B cell (primary cell): ENCODE results near the gene NRIP3. TPM values are rescaled to one million over a fixed set of nuclear protein-coding genes. Genes with fewer than 3 reads are reported as not detected.

Experiments used
- ATAC-seq: fragments of 200-7000 bp; cut with Tn5 transposase; one replicate; pipeline ENCODE4 v1.10.0; 2021; ENCODE audit warnings: low read depth, mild to moderate bottlenecking, moderate number of reproducible peaks, moderate library complexity
- CTCF ChIA-PET: fragments of 350-600 bp; sonication (Branson Sonifier 250); formaldehyde crosslinking; loops from one replicate; lab custom pipeline; 2021; ENCODE audit warnings: antibody characterized with exemption, inconsistent platforms; lab: Charles Lee
- POLR2A ChIA-PET: fragments of 350-600 bp; sonication (Branson Sonifier 250); formaldehyde crosslinking; loops from one replicate; lab custom pipeline; 2021; ENCODE audit warnings: antibody characterized with exemption; lab: Charles Lee
- DNase-seq: peaks from one replicate; pipeline ENCODE4 v3.0.0; 2013
- H2AFZ ChIP-seq: 2 replicates; pipeline ENCODE4 v1.6.1; 2012; ENCODE audit warnings: mild to moderate bottlenecking, low read depth, low read length; ENCODE audit not compliant: insufficient read depth, poor library complexity, severe bottlenecking
- H3K27ac ChIP-seq, 2 donors: 1 replicate in 1 of 2; 2 replicates in 1 of 2; pipeline ENCODE4 v1.5.1; 2012 to 2013; ENCODE audit warnings: low read length in 2 of 2, mild to moderate bottlenecking in 2 of 2, moderate library complexity in 1 of 2
- H3K27me3 ChIP-seq, 4 experiments: fragments of 200-600 bp in 1 of 4; sonication (generic) in 1 of 4; replicated peaks in 1 of 4; 1 replicate in 2 of 4; 2 replicates in 2 of 4; pipeline versions ENCODE4 v1.6.1 to v1.7.0; 2013 to 2016; ENCODE audit warnings: low read length in 3 of 4, mild to moderate bottlenecking in 2 of 4, mixed read lengths in 1 of 4, moderate library complexity in 1 of 4; ENCODE audit not compliant: insufficient read depth in 4 of 4, control insufficient read depth in 3 of 4; ENCODE audit errors: control extremely low read depth in 1 of 4
- H3K36me3 ChIP-seq, 2 experiments: replicated peaks in 1 of 2; 1 replicate in 1 of 2; 2 replicates in 1 of 2; pipeline versions ENCODE4 v1.6.1 to v1.7.1; 2013; ENCODE audit warnings: low read length in 1 of 2; ENCODE audit not compliant: insufficient read depth in 2 of 2, control insufficient read depth in 1 of 2; ENCODE audit errors: control extremely low read depth in 1 of 2, extremely low read depth in 1 of 2
- H3K4me1 ChIP-seq, 2 donors: fragments of 200-600 bp in 1 of 2; sonication (generic) in 1 of 2; 1 replicate in 1 of 2; 2 replicates in 1 of 2; pipeline versions ENCODE4 v1.5.1 to v1.6.1; 2013 to 2017; ENCODE audit warnings: low read length in 2 of 2; ENCODE audit not compliant: control insufficient read depth in 2 of 2, insufficient read depth in 2 of 2
- H3K4me2 ChIP-seq: replicated peaks from 2 replicates; pipeline ENCODE3; 2012; ENCODE audit warnings: mild to moderate bottlenecking, low read depth, low read length; ENCODE audit not compliant: poor library complexity, severe bottlenecking
- H3K4me3 ChIP-seq, 5 experiments: fragments of 200-600 bp in 1 of 5; sonication (generic) in 1 of 5; 1 replicate in 3 of 5; 2 replicates in 2 of 5; pipeline versions ENCODE4 v1.5.1 to v1.7.0; 2011 to 2016; ENCODE audit warnings: low read length in 4 of 5, mild to moderate bottlenecking in 4 of 5, low read depth in 2 of 5, control low read depth in 1 of 5, moderate library complexity in 1 of 5; ENCODE audit not compliant: insufficient read depth in 1 of 5; ENCODE audit errors: control extremely low read depth in 1 of 5, extremely low read depth in 1 of 5
- H3K79me2 ChIP-seq: fragments of 200-600 bp; sonication (generic); one replicate; pipeline ENCODE4 v1.6.0; 2016; ENCODE audit warnings: low read length; ENCODE audit not compliant: control insufficient read depth, insufficient read depth
- H3K9ac ChIP-seq: fragments of 200-600 bp; sonication (generic); 2 replicates; pipeline ENCODE4 v1.6.1; 2017; ENCODE audit warnings: mild to moderate bottlenecking, low read length, moderate library complexity
- H3K9me3 ChIP-seq, 3 donors: one replicate each; pipeline versions ENCODE4 v1.6.1 to v1.7.1; 2013; ENCODE audit warnings: low read length in 2 of 3; ENCODE audit not compliant: control insufficient read depth in 2 of 3, insufficient read depth in 1 of 3; ENCODE audit errors: control extremely low read depth in 1 of 3
- H4K20me1 ChIP-seq: 2 replicates; pipeline ENCODE4 v1.6.0; 2012; ENCODE audit warnings: mild to moderate bottlenecking, low read length; ENCODE audit not compliant: insufficient read depth, control insufficient read depth, poor library complexity, severe bottlenecking
- H3K27ac Mint-ChIP-seq: one replicate; pipeline ENCODE4 v1.8.0; 2021; ENCODE audit warnings: mixed read lengths
- H3K27me3 Mint-ChIP-seq: one replicate; pipeline ENCODE4 v1.8.0; 2021; ENCODE audit warnings: mixed read lengths
- H3K4me1 Mint-ChIP-seq: one replicate; pipeline ENCODE4 v1.8.0; 2021; ENCODE audit warnings: mixed read lengths
- H3K4me3 Mint-ChIP-seq: one replicate; pipeline ENCODE4 v1.8.0; 2021; ENCODE audit warnings: mixed read lengths
- H3K9me3 Mint-ChIP-seq: one replicate; pipeline ENCODE4 v1.8.0; 2022; ENCODE audit warnings: mixed read lengths; ENCODE audit not compliant: insufficient read depth
- CTCF ChIP-seq: fragments of 200-600 bp; IDR thresholded peaks from one replicate; pipeline ENCODE4 v1.8.0; 2022; ENCODE audit warnings: antibody characterized with exemption, mild to moderate bottlenecking
- EZH2 ChIP-seq: IDR thresholded peaks from 2 replicates; pipeline ENCODE4 v1.6.1; 2012; ENCODE audit warnings: borderline replicate concordance, low read depth, mild to moderate bottlenecking, moderate library complexity, low read length; ENCODE audit not compliant: insufficient read depth, poor library complexity, severe bottlenecking
- WGBS: methylation state at CpG from one replicate; pipeline ENCODE4 v1.1.5; 2013; ENCODE audit warnings: missing lambda C conversion rate; ENCODE audit not compliant: insufficient coverage; 5-methylcytosine and 5-hydroxymethylcytosine counted together
- intact Hi-C: fragments of 100-400 bp; cut with micrococcal nuclease; formaldehyde crosslinking; loops from one replicate; pipeline ENCODE4 v1.10.0; 2022
- polyA plus RNA-seq: library from polyadenylated mRNA; depleted of rRNA; stranded (reverse); fragments of >200 nt; gene quantifications from 2 replicates; pipeline ENCODE4 v1.2.3, GENCODE V29; 2012
- total RNA-seq, 2 donors: library from RNA; stranded (reverse); fragments of 120-200 nt in 1 of 2; gene quantifications; 1 replicate in 1 of 2; 2 replicates in 1 of 2; pipeline versions ENCODE4 v1.2.3 to v1.2.4, GENCODE V29; 2013 to 2022

The NRIP3 gene
- total and polyA plus RNA-seq, 2 donors (not counting 1 experiment from before 2014, with no cell fraction given) = 0.13 to 0.59 TPM

- ChIA-PET CTCF (interaction anchor here (0.9 kb wide), 1 partner anchor 12 kb away, joined by 5 read pairs; no protein-coding TSS in a partner anchor), POLR2A (no interaction called here)
- H3K27me3 ChIP-seq = peaks cover 0 to 8% (median 0%) of the 10 kb centered on the region in 4 experiments
- no peak overlapping the region for H3K4me3 Mint-ChIP-seq
- H3K4me2 ChIP-seq = no peak overlapping the region
- no peaks in the 10 kb centered on the region for H3K9me3 Mint-ChIP-seq
- no peak overlapping the region for H3K9ac ChIP-seq
- no peaks in the 10 kb centered on the region for H3K79me2 ChIP-seq
- peaks cover 6% of the 10 kb centered on the region for H3K27me3 Mint-ChIP-seq
- ATAC-seq (no peak), DNase-seq (no peak)
- intact Hi-C loops = no loop called here
- 93% methylated on average over 3 of the region's 3 CpGs for WGBS
- H3K9me3 ChIP-seq = no peaks in the 10 kb centered on the region
- TF ChIP-seq CTCF (no peak), EZH2 (no peak)
- H3K27ac Mint-ChIP-seq = no peak overlapping the region
- H4K20me1 ChIP-seq = no peaks in the 10 kb centered on the region
- no peaks in the 10 kb centered on the region for H3K4me1 ChIP-seq
- H3K36me3 ChIP-seq = no peaks in the 10 kb centered on the region
- H3K27ac ChIP-seq = no peak overlapping the region
- no peak overlapping the region for H3K4me3 ChIP-seq
- no peak overlapping the region for H2AFZ ChIP-seq
- no peaks in the 10 kb centered on the region for H3K4me1 Mint-ChIP-seq
Measured at GRCh38 chr11:9038541-9038940, 34.7 kb upstream of the NRIP3 start.

- no peaks in the 10 kb centered on the region for H3K4me1 ChIP-seq
- H3K79me2 ChIP-seq = no peaks in the 10 kb centered on the region
- CTCF ChIA-PET = no interaction called here
- H3K4me3 ChIP-seq = no peak overlapping the region
- intact Hi-C loops = no loop called here
- H3K27me3 ChIP-seq = peaks cover 0 to 8% (median 0%) of the 10 kb centered on the region in 4 experiments
- H3K9ac ChIP-seq = no peak overlapping the region
- no CpG with 5 or more reads among the region's 1 CpG for WGBS
- H2AFZ ChIP-seq = no peak overlapping the region
- POLR2A ChIA-PET = no interaction called here
- TF ChIP-seq CTCF (no peak), EZH2 (no peak)
- Mint-ChIP-seq H3K4me3 (no peak overlapping the region), H3K9me3 (no peaks in the 10 kb centered on the region), H3K27me3 (peaks cover 6% of the 10 kb centered on the region), H3K4me1 (no peaks in the 10 kb centered on the region), H3K27ac (no peak overlapping the region)
- no peak overlapping the region for H3K4me2 ChIP-seq
- no peak overlapping the region for H3K27ac ChIP-seq
- DNase-seq = no peak
- H3K9me3 ChIP-seq = no peaks in the 10 kb centered on the region
- no peak for ATAC-seq
- H4K20me1 ChIP-seq = no peaks in the 10 kb centered on the region
- no peaks in the 10 kb centered on the region for H3K36me3 ChIP-seq
Measured at GRCh38 chr11:9037963-9038362, 34.2 kb upstream of the NRIP3 start.
